Measurements from ENCODE around the gene GRAMD1A.
"Not testable (repeated sequence)": the region's sequence is repeated elsewhere in the genome, so short reads cannot be mapped to it uniquely, and the experiment has no call there.

GRCh38 chr19:34970185-34970780, 29.8 kb upstream of the GRAMD1A start:
- TF ChIP-seq, protein P1, sequence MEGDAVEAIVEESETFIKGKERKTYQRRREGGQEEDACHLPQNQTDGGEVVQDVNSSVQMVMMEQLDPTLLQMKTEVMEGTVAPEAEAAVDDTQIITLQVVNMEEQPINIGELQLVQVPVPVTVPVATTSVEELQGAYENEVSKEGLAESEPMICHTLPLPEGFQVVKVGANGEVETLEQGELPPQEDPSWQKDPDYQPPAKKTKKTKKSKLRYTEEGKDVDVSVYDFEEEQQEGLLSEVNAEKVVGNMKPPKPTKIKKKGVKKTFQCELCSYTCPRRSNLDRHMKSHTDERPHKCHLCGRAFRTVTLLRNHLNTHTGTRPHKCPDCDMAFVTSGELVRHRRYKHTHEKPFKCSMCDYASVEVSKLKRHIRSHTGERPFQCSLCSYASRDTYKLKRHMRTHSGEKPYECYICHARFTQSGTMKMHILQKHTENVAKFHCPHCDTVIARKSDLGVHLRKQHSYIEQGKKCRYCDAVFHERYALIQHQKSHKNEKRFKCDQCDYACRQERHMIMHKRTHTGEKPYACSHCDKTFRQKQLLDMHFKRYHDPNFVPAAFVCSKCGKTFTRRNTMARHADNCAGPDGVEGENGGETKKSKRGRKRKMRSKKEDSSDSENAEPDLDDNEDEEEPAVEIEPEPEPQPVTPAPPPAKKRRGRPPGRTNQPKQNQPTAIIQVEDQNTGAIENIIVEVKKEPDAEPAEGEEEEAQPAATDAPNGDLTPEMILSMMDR (IDR thresholded peaks at IDR 0.05), result not testable (repeated sequence)
- not testable (repeated sequence) for TF ChIP-seq ZFX (IDR thresholded peaks at IDR 0.05; ENCODE audit: borderline replicate concordance)

All from 22Rv1 (cell line).